GM12878 (cell line): ENCODE results near the gene MTHFS. TPM values are rescaled to one million over a fixed set of nuclear protein-coding genes. Genes with fewer than 3 reads are reported as not detected.

ENCODE experiments used
- ATAC-seq: fragments of 200-7000 bp; cut with Tn5 transposase; 3 replicates; pipeline ENCODE4 v1.9.1; 2020; ENCODE audit warnings: mild to moderate bottlenecking, moderate library complexity
- BruUV-seq: library from RNA; stranded (reverse); fragments of 400-500 nt; replicated peaks from 2 replicates; lab custom pipeline; 2021; lab: Mats Ljungman, UMichigan
- CTCF ChIA-PET: fragments of 300-600 bp; sonication (Branson Sonifier 250); formaldehyde crosslinking; extraction: SDS; loops from one replicate; lab custom pipeline; 2021; ENCODE audit warnings: inconsistent platforms; lab: Yijun Ruan, JAX
- POLR2A ChIA-PET: fragments of 350-600 bp; formaldehyde crosslinking; extraction: SDS; loops from one replicate; lab custom pipeline; 2021; ENCODE audit warnings: inconsistent platforms; lab: Charles Lee
- RAD21 ChIA-PET: fragments of 300-600 bp; sonication (Branson Sonifier 250); formaldehyde crosslinking; loops from one replicate; lab custom pipeline; 2023; ENCODE audit warnings: antibody characterized with exemption; ENCODE audit not compliant: unreplicated experiment; lab: Charles Lee
- SMC1A ChIA-PET: fragments of 300-600 bp; sonication (Branson Sonifier 250); formaldehyde crosslinking; loops from one replicate; lab custom pipeline; 2023; ENCODE audit not compliant: unreplicated experiment, uncharacterized antibody; lab: Charles Lee
- DNase-seq: peaks from one replicate; pipeline ENCODE4 v3.0.0-alpha.2; 2011; ENCODE audit warnings: low read depth, low spot score
- FAIRE-seq: peaks from 3 replicates; lab custom pipeline; 2011; peaks lifted over from hg19 to GRCh38; lab: Jason Lieb, UNC
- H2AFZ ChIP-seq: 2 replicates; pipeline ENCODE4 v1.6.0; 2011; ENCODE audit warnings: low read depth, low read length, control low read depth; ENCODE audit not compliant: control insufficient read depth
- H3K27ac ChIP-seq: 2 replicates; pipeline ENCODE4 v1.5.1; 2011; ENCODE audit warnings: control low read depth; ENCODE audit not compliant: control insufficient read depth, insufficient read depth
- H3K27me3 ChIP-seq, 2 experiments: replicated peaks in 1 of 2; 2 replicates each; pipeline versions ENCODE4 v1.6.0 to v1.6.1; 2011; ENCODE audit warnings: low read length in 1 of 2; ENCODE audit not compliant: control insufficient read depth in 2 of 2, insufficient read depth in 2 of 2
- H3K36me3 ChIP-seq, 2 experiments: 2 replicates each; pipeline ENCODE4 v1.5.1; 2011; ENCODE audit warnings: low read length in 1 of 2; ENCODE audit not compliant: control insufficient read depth in 2 of 2, insufficient read depth in 2 of 2
- H3K4me1 ChIP-seq: 2 replicates; pipeline ENCODE4 v1.6.1; 2011; ENCODE audit warnings: mild to moderate bottlenecking, low read length, moderate library complexity, mixed read lengths; ENCODE audit not compliant: control insufficient read depth, insufficient read depth
- H3K4me2 ChIP-seq: 2 replicates; pipeline ENCODE4 v1.6.0; 2011; ENCODE audit warnings: control low read depth; ENCODE audit not compliant: control insufficient read depth, insufficient read depth
- H3K4me3 ChIP-seq: fragments of 200-600 bp; sonication (generic); 2 replicates; pipeline ENCODE4 v1.5.1; 2016
- H3K79me2 ChIP-seq: 2 replicates; pipeline ENCODE4 v1.6.0; 2011; ENCODE audit warnings: low read length; ENCODE audit not compliant: control insufficient read depth, insufficient read depth
- H3K9ac ChIP-seq: 2 replicates; pipeline ENCODE4 v1.8.0; 2011; ENCODE audit warnings: low read length, control low read depth, mixed read lengths; ENCODE audit not compliant: control insufficient read depth, insufficient read depth
- H3K9me3 ChIP-seq: replicated peaks from 3 replicates; pipeline ENCODE4 v1.5.1; 2011; ENCODE audit warnings: mild to moderate bottlenecking, low read length; ENCODE audit not compliant: control insufficient read depth, insufficient read depth
- H4K20me1 ChIP-seq: 2 replicates; pipeline ENCODE4 v1.6.0; 2011; ENCODE audit not compliant: control insufficient read depth, insufficient read depth
- PAX5 ChIP-seq: IDR thresholded peaks from 2 replicates; pipeline ENCODE4 v1.6.1; 2011; ENCODE audit warnings: low read depth, low read length, borderline replicate concordance
- RAD21 ChIP-seq: IDR thresholded peaks from 2 replicates; pipeline ENCODE4 v1.6.1; 2011; ENCODE audit warnings: mild to moderate bottlenecking, low read depth, low read length, moderate library complexity; ENCODE audit not compliant: insufficient read depth
- WGBS: methylation state at CpG from one replicate; pipeline ENCODE4 v1.1.6; 2016; ENCODE audit warnings: low lambda C conversion rate; ENCODE audit not compliant: insufficient replicate concordance, insufficient coverage; ENCODE audit errors: missing lambda C conversion rate; 5-methylcytosine and 5-hydroxymethylcytosine counted together
- in situ Hi-C: fragments of 300-500 bp; cut with MboI; formaldehyde crosslinking; loops from 9 replicates; pipeline ENCODE4 v1.14.3; 2018; ENCODE audit warnings: mixed read lengths
- intact Hi-C: fragments of 100-400 bp; cut with micrococcal nuclease; formaldehyde crosslinking; loops from one replicate; pipeline ENCODE4 v1.14.2; 2022; ENCODE audit not compliant: unreplicated experiment
- polyA plus RNA-seq, 11 experiments: library from polyadenylated mRNA; depleted of rRNA in 4 of 11; unstranded in 6 of 11; stranded (reverse) in 5 of 11; fragments of >200 nt; fragmentation: Nextera tagmentation in 4 of 11; fragmentation: Illumina TruSeq in 1 of 11; extraction: Ambion mirVana in 4 of 11; extraction: Trizol in 1 of 11; gene quantifications; 1 replicate in 1 of 11; 2 replicates in 10 of 11; pipeline versions ENCODE4 v1.2.1 to v1.2.3, GENCODE V29; 2011 to 2016; ENCODE audit warnings: inconsistent platforms in 2 of 11, missing spikeins in 2 of 11, low read depth in 1 of 11
- total RNA-seq, 4 experiments: library from RNA; depleted of rRNA in 3 of 4; stranded (reverse); fragments of >200 nt in 3 of 4; fragmentation: Illumina TruSeq in 1 of 4; extraction: Trizol in 1 of 4; gene quantifications; 2 replicates each; pipeline versions ENCODE4 v1.2.1 to v1.2.3, GENCODE V29; 2013 to 2021
- TF ChIP-seq, protein P1 (sequence below): fragments of 450-650 bp; IDR thresholded peaks from 2 replicates; pipeline ENCODE4 v1.6.1; 2014; ENCODE audit warnings: mild to moderate bottlenecking
- TF ChIP-seq, protein P2 (sequence below): IDR thresholded peaks from 2 replicates; pipeline ENCODE4 v1.6.1; 2011; ENCODE audit warnings: mild to moderate bottlenecking, low read depth, low read length, moderate library complexity; ENCODE audit not compliant: insufficient replicate concordance
- TF ChIP-seq, protein P3 (sequence below), 3 experiments: IDR thresholded peaks in 2 of 3; conservative IDR thresholded peaks in 1 of 3; 2 replicates each; pipeline ENCODE4 v1.5.1; 2011; ENCODE audit warnings: low read depth in 3 of 3, low read length in 3 of 3, mild to moderate bottlenecking in 3 of 3, control low read depth in 2 of 3, moderate library complexity in 2 of 3, inconsistent platforms in 1 of 3, mixed read lengths in 1 of 3; ENCODE audit not compliant: control insufficient read depth in 2 of 3, insufficient read depth in 1 of 3; ENCODE audit errors: extremely low read depth in 1 of 3

MTHFS gene
- total and polyA plus RNA-seq, 10 of the 15 experiments (the other 5 are each of a cell fraction or from before 2014, with no cell fraction given), result 14.0 to 81.9 (median 31.8) TPM

DNA sequence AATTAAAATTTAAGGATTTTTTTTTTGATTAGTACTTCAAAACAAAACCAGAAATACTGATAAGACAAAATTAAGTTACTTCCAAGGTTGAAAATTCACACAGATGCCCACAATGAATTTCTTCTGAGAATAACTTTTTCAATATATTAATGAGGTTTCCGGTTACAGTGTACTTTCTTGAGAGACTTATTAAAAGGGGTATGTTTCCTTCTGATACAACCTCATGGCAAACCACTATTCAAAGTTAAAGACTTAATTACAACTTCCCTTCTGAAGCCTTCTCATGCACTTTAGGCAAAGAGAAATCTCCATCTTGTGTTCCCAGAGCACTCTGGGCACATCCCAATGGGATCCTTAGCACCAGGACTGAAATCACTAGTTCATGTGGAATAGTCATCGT, 36.2 kb downstream of the MTHFS start (continued):
- TF ChIP-seq, protein P1, sequence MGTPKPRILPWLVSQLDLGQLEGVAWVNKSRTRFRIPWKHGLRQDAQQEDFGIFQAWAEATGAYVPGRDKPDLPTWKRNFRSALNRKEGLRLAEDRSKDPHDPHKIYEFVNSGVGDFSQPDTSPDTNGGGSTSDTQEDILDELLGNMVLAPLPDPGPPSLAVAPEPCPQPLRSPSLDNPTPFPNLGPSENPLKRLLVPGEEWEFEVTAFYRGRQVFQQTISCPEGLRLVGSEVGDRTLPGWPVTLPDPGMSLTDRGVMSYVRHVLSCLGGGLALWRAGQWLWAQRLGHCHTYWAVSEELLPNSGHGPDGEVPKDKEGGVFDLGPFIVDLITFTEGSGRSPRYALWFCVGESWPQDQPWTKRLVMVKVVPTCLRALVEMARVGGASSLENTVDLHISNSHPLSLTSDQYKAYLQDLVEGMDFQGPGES, result no peak
- TF ChIP-seq, protein P2, sequence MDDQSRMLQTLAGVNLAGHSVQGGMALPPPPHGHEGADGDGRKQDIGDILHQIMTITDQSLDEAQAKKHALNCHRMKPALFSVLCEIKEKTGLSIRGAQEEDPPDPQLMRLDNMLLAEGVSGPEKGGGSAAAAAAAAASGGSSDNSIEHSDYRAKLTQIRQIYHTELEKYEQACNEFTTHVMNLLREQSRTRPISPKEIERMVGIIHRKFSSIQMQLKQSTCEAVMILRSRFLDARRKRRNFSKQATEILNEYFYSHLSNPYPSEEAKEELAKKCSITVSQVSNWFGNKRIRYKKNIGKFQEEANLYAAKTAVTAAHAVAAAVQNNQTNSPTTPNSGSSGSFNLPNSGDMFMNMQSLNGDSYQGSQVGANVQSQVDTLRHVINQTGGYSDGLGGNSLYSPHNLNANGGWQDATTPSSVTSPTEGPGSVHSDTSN, result no peak
- TF ChIP-seq, all 136 proteins: peak for 0

DNA sequence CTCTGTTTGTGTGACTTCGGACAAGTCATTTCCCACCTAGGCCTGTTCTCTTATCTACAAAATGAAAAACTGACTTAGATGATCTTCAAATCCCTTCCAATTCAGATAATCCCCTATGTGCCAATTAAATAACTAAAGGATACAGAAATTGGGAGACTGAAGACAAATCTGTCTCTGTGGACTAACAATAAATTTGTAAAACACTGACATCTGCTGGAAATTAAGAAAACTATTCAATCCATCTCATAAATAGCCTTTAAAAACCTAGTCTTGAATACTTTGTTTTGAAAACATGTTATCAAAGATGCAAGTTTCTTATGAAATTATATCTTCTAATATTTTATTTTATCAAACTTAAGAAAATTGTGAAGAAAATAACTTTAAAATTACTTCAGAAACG, 38.3 kb downstream of the MTHFS start:
- Histone ChIP-seq H3K9ac (no peak overlapping the region), H3K9me3 (no peaks in the 10 kb centered on the region)
- ATAC-seq (no peak), FAIRE-seq (no peak)
- RAD21 ChIA-PET, result no interaction called here
- no peak for TF ChIP-seq PAX5
- TF ChIP-seq RAD21, result 0 out of 2 replicates have a peak, but pooled peaks have one; percentile 6
- TF ChIP-seq, protein P3, sequence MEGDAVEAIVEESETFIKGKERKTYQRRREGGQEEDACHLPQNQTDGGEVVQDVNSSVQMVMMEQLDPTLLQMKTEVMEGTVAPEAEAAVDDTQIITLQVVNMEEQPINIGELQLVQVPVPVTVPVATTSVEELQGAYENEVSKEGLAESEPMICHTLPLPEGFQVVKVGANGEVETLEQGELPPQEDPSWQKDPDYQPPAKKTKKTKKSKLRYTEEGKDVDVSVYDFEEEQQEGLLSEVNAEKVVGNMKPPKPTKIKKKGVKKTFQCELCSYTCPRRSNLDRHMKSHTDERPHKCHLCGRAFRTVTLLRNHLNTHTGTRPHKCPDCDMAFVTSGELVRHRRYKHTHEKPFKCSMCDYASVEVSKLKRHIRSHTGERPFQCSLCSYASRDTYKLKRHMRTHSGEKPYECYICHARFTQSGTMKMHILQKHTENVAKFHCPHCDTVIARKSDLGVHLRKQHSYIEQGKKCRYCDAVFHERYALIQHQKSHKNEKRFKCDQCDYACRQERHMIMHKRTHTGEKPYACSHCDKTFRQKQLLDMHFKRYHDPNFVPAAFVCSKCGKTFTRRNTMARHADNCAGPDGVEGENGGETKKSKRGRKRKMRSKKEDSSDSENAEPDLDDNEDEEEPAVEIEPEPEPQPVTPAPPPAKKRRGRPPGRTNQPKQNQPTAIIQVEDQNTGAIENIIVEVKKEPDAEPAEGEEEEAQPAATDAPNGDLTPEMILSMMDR (IDR thresholded peaks at IDR 0.05 in 2 of 3, conservative IDR thresholded peaks at IDR 0.05 in 1 of 3; ENCODE audit: control insufficient read depth in 2 of 3, extremely low read depth in 1 of 3, insufficient read depth in 1 of 3, low read depth in 3 of 3, low read length in 3 of 3), result peak in 2 of 3 experiments; percentile 1 to 11; a peak in 2 of 6 replicates
- TF ChIP-seq, all 136 proteins: peak for 2
- CTCF ChIA-PET, result interaction anchor here (1.4 to 1.9 kb wide), 3 partner anchors 9 to 29 kb away, joined by 4 to 8 read pairs (median 7); no protein-coding TSS in a partner anchor
- Histone ChIP-seq H3K27ac (no peak overlapping the region), H4K20me1 (no peaks in the 10 kb centered on the region), H2AFZ (no peak overlapping the region), H3K79me2 (no peaks in the 10 kb centered on the region), H3K4me2 (no peak overlapping the region), H3K4me3 (no peak overlapping the region), H3K27me3 (no peaks in the 10 kb centered on the region), H3K4me1 (no peaks in the 10 kb centered on the region), H3K36me3 (peaks cover 0 to 3% of the 10 kb centered on the region in 2 experiments; a peak in 2 of 4 replicates)
- DNase-seq, result no peak
- BruUV-seq, result no TSS peak
- POLR2A ChIA-PET, result no interaction called here
- WGBS, result 79% methylated on average over 2 of the region's 2 CpGs
- SMC1A ChIA-PET, result interaction anchor here (0.9 to 1.3 kb wide), 3 partner anchors 9 to 24 kb away, joined by 3 to 4 read pairs (median 3); no protein-coding TSS in a partner anchor
- in situ Hi-C loops, result no loop called here
- intact Hi-C loops, result loop anchor here (10.0 kb wide), 1 partner anchor 514 kb away; no protein-coding TSS in a partner anchor
